NCI-H2029 treated with DMSO at 0.1 percent for 48 hours (cell line): ENCODE measurements around the gene CASP8AP2.
"Not testable (repeated sequence)": the region's sequence is repeated elsewhere in the genome, so short reads cannot be mapped to it uniquely, and the experiment has no call there.

Source experiments
- DNase-seq: peaks from one replicate; lab custom pipeline; 2025; lab: John Stamatoyannopoulos, UW

Gene CASP8AP2

DNA sequence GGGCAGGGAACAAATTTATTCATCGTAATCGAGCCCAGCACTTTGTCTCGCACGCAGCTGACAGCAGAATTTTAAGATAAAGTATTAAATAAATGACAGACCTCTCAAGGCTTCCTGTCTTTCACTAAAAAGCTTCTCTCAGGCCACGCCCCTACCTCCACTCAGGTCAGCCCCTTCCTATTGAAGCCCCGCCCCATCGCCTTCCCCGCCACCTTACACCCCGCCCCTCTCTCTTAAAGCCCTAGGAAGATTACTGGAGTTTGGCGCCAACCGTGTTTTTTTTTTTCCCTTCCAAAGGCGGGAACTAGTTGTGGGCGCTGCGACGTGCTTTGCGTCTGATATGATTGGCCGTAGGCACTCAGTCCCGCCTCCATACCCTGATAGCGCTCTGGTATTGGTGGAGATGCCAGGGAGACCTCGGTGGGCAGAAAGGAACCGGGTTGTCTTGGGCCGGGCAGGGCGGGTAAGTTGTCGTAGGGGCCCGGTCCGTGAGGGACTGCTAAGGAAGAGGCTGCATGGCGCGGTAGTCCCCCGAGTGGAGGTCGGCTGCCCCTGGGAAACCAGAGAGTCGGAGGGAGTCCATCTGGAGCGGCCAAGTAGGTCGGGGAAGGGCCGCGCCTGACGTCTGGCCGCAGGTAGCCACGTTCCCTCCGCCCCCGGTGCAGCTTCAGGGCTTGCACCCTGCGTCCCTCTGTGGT is at the start of gene CASP8AP2:
TSS of gene CASP8AP2 (plus strand) at position 409 of the 698 bp plus-strand sequence.
- peak; percentile 98 for DNase-seq

DNA sequence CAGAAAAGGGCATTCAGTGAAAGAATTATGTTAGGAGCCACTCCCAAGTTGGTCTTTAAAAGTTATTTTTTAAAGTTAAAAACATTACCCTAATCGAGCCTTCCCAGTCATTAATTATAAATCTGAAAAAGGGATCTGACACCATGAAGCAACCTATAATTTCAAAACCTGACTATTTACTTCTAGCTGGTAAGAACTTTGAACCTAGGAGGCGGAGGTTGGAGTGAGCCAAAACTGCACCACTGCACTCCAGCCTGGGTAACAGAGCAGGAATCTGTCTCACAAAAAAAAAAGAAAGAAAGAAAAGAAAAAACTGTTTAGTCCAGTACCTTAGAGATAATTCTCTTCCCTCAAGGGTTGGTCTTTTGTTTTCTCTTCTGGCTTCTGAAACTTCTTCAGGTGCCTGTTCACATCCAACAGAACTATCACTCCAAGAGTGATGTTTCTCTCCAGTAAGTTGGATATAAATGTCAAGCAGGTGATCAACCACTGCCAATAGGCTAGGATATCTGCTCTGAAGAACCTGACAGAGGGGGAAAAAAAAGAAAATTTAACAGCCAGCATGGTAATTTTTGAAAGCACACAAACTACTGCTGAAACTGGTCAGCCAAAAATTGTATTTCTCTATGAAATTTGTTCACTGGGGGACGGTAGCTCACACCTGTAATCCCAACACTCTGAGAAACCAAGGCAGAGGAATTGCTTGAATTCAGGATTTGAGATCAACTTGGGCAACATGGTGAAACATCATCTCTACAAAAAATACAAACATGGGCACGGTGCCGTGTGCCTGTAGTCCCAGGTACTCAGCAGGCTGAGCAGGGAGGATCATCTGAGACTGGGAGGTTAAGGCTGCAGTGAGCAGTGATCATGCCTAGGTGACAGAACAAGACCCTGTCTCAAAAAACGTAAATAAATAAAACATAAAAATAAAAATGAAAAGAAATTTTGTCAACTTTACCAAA is 48.3 kb upstream of the CASP8AP2 start:
- DNase-seq = no peak

DNA sequence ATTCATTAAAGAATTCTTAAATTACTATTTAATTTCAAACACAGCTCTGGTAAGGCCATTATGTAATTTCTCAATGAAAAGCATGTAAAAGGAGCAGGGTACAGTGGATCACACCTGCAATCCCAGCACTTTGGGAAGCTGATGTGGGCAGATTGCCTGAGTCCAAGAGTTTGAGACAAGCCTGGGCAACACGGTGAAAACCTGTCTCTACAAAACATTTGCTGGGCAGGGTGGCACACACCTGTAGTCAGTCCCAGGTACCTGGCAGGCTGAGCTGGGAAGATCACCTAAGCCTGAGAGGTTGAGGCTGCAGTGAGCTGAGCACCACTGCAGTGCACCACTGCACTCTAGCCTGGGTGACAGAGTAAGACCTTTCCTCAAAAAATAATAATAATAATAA is 47.5 kb upstream of the CASP8AP2 start:
- DNase-seq = no peak

DNA sequence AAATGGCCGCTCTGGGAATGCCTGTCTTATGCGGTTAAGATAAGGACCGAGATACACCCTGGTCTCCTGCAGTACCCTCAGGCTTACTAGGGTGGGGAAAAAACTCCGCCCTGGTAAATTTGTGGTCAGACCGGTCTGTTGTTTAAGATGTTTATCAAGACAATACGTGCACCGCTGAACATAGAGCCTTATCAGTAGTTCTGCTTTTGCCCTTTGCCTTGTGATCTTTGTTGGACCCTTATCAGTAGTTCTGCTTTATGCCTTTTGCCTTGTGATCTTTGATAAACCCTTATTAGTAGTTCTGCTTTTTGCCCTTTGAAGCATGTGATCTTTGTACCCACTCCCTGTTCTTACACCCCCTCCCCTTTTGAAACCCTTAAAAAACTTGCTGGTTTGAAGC is 46.4 kb upstream of the CASP8AP2 start:
- DNase-seq = not testable (repeated sequence)

DNA sequence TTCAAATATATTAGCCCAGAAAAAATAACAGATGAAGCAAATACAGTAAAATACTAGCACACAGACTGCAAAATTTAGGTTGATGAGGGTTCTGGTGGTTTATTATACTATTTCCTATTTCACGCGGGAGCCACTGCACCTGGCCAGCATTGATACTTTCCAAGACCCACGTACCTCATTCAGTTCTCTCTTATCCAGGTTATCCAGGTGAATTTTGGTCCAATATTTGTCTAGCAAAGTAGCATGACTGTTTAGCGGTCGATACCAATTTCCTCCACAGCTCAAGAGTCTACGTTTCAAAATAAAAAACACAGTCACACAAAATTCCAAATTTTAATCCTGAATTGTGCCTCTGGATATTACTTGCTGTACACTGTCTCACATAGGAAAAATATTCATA is 44.8 kb upstream of the CASP8AP2 start:
- DNase-seq = no peak

DNA sequence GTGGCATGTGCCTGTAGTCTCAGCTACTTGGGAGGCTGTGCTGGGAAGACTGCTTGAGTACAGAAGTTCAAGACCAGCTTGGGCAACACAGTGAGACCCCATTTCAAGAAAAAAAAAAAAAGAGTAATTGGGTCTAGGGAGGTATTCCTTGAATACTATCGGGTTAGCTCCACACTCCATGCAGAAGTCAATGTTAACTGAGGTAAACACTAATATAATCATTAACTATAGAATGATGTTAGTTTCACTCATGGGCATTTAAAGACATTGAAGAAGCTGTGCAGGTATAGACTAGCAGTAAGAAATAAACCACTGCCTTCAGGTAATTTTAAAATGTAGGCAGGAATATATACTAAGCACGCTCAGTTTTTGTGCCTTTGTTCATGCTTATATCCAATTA is 42.7 kb upstream of the CASP8AP2 start:
- DNase-seq = no peak

DNA sequence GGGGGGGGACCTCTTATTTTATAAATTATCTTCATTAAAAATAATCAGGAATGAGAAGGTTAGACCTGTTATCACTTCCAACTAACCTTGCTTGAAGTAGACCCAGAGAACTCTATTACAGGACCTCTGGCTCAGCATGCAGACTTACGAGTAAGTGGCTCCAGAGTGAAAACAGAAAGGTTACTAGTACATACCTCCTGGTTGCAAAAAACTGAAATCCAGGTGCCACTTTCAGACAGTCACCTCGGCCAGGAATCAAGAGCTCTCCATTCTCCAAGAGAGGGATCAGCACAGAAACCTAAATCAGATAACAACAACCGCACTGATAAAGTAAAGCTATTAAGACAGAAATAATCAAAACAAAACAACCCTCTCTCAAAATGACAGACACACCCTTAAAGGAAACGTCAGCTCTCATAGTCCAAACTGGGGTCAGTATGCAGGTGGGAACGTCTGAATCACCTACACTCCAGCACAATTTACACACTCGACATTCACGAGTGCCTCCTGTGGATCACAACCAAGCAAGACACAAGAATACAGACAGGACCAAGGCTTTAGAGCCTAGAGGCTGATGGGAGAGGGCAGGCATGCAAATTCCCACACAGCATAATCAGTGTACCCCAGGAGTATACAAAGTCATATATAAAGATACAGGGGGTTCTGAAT is 41.9 kb upstream of the CASP8AP2 start:
- no peak for DNase-seq

DNA sequence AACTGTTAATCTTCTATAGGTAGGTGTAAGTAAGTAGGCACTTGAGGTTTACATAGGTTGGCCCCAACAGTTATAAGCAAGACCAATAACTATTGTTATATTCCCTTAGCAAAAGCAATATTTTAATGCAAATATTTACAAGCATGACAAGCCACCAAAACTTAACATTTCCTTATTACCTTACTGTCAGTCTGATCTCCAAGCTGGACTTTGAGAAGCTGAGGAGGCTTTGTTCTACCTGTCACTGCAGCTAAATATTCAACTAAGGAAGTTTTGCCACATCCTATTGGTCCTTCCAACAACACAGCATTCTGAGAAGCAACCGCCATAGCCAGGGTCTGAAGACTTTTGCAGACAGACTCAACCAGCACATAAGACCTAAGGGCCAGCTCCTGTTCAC is 39.7 kb upstream of the CASP8AP2 start:
- no peak for DNase-seq

DNA sequence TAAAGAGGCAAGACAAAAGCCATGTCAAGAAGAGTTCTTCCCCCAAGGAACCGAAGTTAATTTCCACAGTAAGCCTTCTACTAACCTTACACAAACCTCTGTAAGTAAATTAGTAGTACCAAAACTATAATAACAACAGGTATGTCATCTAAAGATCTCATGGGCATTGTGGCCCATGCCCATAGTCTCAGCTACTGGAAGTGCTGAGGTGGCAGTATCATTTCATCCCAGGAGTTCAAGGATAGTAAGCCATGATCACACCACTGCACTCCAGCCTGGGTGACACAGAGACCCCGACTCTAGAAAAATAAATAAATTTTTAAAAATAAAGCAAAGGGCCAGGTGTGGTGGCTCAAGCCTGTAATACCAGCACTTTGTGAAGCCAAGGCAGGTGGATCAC is 39.3 kb upstream of the CASP8AP2 start:
- no peak for DNase-seq

DNA sequence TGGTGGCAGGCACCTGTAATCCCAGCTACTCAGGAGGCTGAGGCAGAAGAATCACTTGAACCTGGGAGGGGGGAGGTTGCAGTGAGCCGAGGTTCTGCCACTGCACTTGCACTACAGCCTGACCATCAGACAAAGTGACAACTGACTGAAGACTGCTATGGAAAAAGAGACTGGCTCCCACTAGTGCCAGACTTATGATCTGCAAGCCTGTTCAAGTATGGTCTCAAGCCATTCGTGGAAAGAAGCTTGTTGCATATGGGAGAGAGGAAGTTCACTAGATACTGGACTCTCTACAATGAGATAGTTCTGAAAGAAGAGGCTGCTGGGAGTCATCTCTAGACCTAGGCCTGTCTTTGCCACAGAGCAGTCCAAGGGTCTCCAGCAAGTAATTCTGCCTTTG is 36.8 kb upstream of the CASP8AP2 start:
- DNase-seq = no peak

DNA sequence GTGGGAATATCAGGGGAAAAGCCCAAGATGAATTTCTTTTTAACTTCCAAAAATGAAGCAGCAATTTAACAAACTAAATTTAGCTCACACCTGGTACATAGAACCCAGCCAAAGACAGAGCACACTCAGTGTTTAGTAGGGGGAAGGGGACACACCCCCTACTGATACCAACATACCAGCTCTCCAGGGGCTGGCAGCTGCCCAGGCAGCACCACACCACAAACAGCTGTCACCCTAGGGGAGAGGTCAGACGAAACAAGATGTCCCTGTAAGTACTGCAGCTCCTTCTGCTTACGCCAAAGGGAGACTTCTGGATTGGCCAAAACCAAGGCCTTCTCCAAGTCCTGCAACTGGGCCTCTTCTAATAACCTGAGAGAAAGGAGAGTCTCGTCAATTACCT is 36.1 kb upstream of the CASP8AP2 start:
- DNase-seq = no peak

DNA sequence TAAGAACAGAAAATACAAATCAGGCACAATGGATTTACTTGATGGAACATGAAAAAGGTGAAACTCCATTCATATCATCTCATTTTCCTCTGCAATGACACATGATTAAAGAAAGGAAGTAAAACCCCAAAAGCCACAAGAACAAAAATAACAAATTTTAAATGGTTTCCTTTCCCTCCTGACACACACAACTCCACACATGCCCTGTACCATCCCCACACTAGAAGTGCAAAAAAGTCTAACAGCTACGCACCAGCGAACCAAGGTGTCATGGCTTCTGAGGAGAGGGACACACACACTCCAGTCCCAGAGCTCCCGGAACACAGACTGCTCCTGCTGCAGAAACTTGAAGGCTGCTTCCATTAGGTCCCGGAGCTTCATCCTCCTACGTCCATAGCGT is 35.4 kb upstream of the CASP8AP2 start:
- DNase-seq = no peak

DNA sequence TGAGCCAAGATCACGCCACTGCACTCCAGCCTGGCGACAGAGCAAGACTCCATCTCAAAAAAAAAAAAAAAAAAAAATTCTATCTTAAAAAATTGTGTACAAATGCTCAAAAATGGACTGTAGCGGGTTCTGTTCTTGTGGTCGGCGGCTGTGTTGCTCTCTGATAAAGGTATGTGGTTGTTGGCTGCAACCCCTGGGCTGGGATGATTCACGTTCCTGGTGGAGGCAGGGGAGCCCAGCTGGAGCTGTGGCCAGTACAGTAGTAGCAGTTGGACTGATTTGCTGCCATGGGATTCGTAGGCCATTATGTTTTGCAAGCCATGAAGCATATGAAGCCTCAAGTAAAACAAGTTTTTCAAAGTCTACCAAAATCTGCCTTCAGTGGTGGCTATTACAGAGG is 32.4 kb upstream of the CASP8AP2 start:
- DNase-seq = no peak

DNA sequence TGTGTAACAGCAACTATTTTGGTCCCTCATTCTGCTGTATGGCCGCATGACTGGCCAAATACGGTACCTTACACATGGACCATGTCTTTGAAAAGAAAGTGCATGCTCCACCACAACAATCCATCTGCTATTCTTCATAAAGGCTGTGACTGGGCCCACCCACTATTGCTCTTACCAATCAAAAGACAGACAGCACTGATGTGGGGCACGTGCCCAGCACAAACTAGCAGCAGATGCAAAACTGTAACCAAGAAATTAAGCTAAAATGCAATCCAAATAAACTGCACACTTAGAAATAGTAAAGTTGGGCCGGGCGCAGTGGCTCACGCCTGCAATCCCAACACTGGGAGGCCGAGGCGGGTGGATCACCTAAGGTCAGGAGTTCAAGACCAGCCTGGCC is 30.6 kb upstream of the CASP8AP2 start:
- no peak for DNase-seq

DNA sequence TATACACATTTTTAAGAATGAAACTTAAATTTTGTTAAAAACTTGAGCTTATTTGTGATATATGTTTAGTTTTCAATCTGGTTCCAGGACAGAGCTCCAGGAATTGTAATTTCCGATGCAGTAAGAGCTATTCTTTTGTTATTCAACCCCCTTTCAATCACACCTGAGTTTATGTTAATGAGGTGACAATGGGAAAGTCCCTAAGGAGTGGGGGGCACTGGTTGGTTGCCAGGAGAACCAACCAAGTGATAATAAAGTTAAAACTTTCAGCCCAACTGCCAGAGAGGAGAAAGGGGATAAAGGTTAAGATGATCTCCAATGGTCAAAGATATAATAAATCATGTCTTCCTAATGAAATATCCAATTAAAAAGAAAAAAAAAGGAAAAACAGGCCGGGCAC is 29.9 kb upstream of the CASP8AP2 start:
- DNase-seq = no peak

DNA sequence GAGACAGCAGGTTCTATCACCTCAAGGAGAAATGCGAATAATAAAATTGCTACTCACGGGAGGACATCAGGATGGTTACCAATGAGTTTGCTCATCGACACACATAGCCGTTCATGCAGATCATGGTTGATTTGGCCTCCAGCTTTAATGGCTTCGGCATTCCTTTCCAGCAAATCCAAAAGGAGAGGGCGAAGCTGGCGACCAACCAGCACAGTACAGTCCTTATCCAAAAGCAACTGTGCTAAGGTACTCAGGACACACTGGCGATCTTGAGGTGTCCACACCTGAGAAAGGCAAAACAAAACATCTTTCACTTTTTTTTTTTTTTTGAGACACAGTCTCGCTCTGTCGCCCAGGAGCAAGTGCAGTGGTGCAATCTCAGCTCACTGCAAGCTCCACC is 26.4 kb upstream of the CASP8AP2 start:
- no peak for DNase-seq

DNA sequence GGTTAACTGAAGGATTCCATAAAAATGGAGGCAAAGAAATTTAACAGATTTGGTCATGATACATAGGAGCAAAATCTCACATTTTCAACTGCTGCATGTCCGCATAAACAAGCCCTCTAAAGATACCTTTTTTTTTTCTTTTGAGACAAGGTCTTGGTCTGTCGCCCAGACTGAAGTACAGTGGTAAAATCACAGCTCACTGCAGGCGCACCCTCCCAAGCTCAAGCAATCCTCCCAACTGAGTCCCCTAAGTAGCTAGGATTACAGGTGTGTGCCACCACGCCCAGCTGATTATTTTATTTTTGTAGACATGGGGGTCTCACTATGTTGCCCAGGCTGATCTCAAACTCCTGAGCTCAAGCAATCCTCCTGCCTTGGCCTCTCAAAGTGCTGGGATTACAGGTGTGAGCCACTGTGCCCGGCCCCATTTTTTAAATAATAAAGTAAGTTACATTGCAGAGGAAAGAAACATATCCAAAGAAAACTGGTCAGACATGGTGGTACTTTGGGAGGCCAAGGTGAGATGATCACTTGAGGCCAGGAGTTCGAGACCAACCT is 23.8 kb upstream of the CASP8AP2 start:
- DNase-seq = no peak

DNA sequence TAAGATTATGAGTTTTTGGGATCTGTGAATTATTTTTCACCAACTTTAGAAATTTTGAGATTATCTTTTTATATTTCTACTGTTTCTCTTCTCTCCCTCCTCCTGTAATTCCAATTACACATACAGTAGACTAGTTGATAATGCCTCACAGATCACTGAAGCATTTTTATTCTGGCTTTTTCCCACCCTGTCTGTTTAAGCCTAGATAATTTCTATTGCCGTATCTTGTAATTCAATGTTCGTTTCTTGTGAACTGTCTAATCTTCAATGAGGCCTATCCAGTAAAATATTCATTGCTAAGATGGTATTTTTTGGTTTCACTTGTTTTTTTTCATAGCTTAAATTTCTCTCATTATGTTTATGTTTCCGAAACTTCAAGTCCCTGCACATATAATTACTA is 22.1 kb upstream of the CASP8AP2 start:
- DNase-seq = no peak

DNA sequence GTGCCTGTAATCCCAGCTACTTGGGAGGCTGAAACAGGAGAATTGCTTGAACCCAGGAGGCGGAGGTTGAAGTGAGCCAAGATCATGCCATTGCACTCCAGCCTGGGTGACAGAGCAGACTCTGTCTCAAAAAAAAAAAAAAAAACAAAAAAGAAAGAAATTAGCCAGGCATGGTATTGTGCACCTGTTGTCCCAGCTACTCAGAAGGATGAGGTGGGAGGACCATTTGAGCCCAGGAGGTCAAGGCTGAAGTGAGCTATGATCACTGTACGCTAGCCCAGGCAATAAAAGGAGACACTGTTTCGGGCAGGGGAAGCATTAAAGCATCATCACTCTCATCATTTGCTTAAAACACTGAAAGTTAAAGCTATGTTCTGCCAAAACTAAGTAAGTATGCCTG is 16.3 kb upstream of the CASP8AP2 start:
- DNase-seq = not testable (repeated sequence)

DNA sequence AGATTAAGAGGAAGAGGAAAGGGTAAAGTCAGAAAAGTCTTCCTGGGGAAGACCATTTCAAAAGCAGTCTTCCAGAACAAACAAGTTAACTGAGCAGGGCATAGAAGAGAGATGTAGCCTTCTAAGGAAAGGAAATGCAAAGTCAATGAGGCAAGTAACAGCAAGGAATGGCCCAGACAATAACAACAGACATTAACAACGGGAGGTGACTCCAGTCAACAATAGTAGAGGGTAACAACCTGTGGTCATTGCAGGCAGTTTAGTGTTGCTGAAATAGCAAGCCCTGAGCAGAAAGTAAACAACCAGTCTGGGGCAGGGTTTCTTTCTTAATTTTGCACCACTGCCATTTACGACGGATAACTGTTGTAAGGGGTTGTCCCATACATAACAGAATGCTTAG is 12.2 kb upstream of the CASP8AP2 start:
- DNase-seq = no peak

DNA sequence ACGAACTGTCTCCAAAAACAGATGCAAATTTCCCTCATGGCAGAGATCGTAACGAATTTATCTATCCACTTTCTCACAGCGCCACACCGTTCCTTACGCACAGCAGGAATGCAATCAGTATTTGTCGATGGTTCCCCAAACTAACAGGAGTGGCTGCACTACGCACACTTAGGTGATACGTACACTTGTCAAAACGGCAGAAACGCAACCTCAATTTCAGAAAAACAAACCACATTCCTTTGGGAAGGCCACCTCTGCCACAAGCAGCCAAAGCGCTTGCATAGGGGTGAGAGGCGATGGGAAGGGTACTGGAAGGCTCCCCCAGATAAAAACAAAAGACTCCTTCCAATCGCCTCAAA is 10.7 kb upstream of the CASP8AP2 start:
- no peak for DNase-seq

DNA sequence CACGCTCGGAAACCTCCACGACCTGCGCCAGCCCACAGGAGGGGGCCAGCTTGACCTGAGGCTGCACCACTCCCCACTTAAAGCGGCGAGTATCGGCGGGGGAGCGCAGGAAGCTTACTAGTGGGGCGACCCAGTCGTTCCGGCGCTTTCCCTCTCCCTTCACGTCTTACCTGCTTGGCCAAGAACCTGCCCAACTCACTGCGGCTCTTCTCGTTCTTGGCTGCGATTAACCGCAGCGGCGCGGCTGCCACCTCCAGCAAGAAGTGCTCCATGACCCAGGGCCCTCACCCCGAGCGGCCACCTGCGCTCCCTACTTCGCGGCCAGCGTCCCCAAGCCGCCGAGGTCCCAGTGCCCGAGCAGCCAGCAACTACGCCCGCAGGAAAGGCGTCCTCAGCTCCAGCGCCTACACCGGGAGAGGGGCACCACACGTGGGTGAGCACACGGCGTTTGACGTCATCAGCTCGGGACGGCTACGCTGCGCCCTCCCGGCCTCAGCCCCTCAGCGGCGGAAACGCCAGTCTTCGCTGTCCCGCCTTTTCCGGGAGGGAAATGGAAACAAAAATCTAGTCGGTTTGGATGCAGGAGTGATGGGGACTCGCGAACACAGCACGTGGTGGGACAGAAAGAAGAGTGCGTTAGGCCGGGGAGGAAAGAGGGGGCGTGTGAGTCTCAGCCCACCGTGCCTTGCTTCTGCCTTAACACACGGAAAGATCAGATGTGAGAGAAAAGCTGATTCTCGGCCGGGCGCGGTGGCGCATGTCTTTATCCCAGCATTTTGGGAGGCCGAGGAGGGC is 10.1 kb upstream of the CASP8AP2 start, which contains the start of gene MDN1:
TSS of gene MDN1 (minus strand) at position 459 of the 795 bp plus-strand sequence. CDS start at position 272, 187 bp downstream.
- peak; percentile 79 for DNase-seq
